H1 (cell line): ENCODE data around the gene ST6GALNAC3. TPM values are rescaled to one million over a fixed set of nuclear protein-coding genes. Genes with fewer than 3 reads are reported as not detected.

Experiments
- CHD1 ChIP-seq: IDR thresholded peaks from 2 replicates; pipeline ENCODE4 v1.6.1; 2012; ENCODE audit warnings: low read depth, low read length, improper control_type of control experiment
- CREB1 ChIP-seq: IDR thresholded peaks from 2 replicates; pipeline ENCODE4 v1.6.1; 2012; ENCODE audit warnings: inconsistent platforms
- EP300 ChIP-seq, 2 experiments: IDR thresholded peaks; 1 replicate in 1 of 2; 2 replicates in 1 of 2; pipeline ENCODE4 v1.6.1; 2011 to 2012; ENCODE audit warnings: low read depth in 2 of 2, low read length in 2 of 2, mild to moderate bottlenecking in 2 of 2, borderline replicate concordance in 1 of 2, inconsistent platforms in 1 of 2, moderate library complexity in 1 of 2
- FOSL1 ChIP-seq: IDR thresholded peaks from 2 replicates; pipeline ENCODE4 v1.6.1; 2011; ENCODE audit warnings: mild to moderate bottlenecking, low read depth, low read length, moderate library complexity; ENCODE audit not compliant: insufficient read depth
- GTF2F1 ChIP-seq: IDR thresholded peaks from 2 replicates; pipeline ENCODE4 v1.6.1; 2012; ENCODE audit warnings: low read depth, low read length, improper control_type of control experiment, borderline replicate concordance
- SUZ12 ChIP-seq: fragments of 200-600 bp; sonication (generic); IDR thresholded peaks from 2 replicates; pipeline ENCODE4 v1.6.1; 2012; ENCODE audit warnings: mild to moderate bottlenecking, inconsistent platforms, low read length, moderate library complexity, mixed read lengths
- YY1 ChIP-seq: IDR thresholded peaks from 2 replicates; pipeline ENCODE4 v1.6.1; 2011; ENCODE audit warnings: low read depth, mild to moderate bottlenecking, low read length
- polyA plus RNA-seq, 7 experiments: library from polyadenylated mRNA; depleted of rRNA in 3 of 7; stranded (reverse) in 5 of 7; unstranded in 2 of 7; fragments of >200 nt in 5 of 7; fragments of 200-250 nt in 2 of 7; gene quantifications; 1 replicate in 5 of 7; 2 replicates in 1 of 7; 4 replicates in 1 of 7; pipeline versions ENCODE4 v1.2.1 to v1.2.3, GENCODE V29; 2011 to 2013; ENCODE audit warnings: missing spikeins in 2 of 7, mixed read lengths in 2 of 7
- total RNA-seq: library from RNA; stranded (reverse); fragmentation: NEBNext Ultra II Directional; extraction: Animal tissue kit (Norgen Biotek cat#: 25700); gene quantifications from 2 replicates; pipeline ENCODE4 v1.2.1, GENCODE V29; 2021
- TF ChIP-seq, protein P1 (sequence below): IDR thresholded peaks from 2 replicates; pipeline ENCODE4 v1.6.1; 2012; ENCODE audit warnings: low read length, inconsistent platforms

Gene ST6GALNAC3
- total and polyA plus RNA-seq, 2 of the 8 experiments (the other 6 are each of a cell fraction or from before 2014, with no cell fraction given), result 4.9 to 19.0 TPM

DNA sequence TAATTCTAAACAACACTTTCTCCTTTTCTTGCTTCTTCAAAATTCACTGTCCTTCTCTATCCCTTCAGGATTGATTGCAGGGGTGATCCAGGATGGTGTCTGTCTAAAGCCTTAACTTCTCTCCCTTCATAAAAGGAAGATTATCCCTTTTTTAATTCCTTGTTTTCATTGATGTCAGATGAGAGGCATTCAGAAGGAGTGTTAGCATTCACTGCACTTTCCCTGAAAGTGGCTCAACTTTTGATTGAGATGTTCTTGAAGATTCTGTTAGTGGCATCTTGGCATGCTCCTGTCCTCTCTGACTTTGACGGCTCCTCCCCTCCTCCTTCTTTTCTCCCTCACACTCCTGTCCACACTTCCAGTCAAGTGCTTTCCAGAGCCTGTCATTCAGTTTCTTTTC lies 71.6 kb downstream of the ST6GALNAC3 start (continued):
- TF ChIP-seq SUZ12 (no peak), GTF2F1 (no peak), FOSL1 (no peak), YY1 (no peak), CHD1 (no peak), EP300 (IDR thresholded peaks at IDR 0.05; ENCODE audit: borderline replicate concordance in 1 of 2, low read depth in 2 of 2, low read length in 2 of 2) (no peak), CREB1 (no peak)
- TF ChIP-seq, protein P1, sequence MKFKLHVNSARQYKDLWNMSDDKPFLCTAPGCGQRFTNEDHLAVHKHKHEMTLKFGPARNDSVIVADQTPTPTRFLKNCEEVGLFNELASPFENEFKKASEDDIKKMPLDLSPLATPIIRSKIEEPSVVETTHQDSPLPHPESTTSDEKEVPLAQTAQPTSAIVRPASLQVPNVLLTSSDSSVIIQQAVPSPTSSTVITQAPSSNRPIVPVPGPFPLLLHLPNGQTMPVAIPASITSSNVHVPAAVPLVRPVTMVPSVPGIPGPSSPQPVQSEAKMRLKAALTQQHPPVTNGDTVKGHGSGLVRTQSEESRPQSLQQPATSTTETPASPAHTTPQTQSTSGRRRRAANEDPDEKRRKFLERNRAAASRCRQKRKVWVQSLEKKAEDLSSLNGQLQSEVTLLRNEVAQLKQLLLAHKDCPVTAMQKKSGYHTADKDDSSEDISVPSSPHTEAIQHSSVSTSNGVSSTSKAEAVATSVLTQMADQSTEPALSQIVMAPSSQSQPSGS, result no peak
